SK-N-SH treated with all-trans-retinoic acid at 6 μM for 48 hours (cell line): Measurements from ENCODE around the gene GAN.

Experiments
- ARNTL ChIP-seq: fragments of 450-650 bp; formaldehyde crosslinking; IDR thresholded peaks from 2 replicates; pipeline ENCODE4 v1.5.0; 2020; ENCODE audit warnings: low read depth, mild to moderate bottlenecking, moderate library complexity, borderline replicate concordance
- BACH2 ChIP-seq: fragments of 250-450 bp; sonication (Bioruptor Pico); IDR thresholded peaks from 2 replicates; pipeline ENCODE4 v1.9.0; 2021; ENCODE audit warnings: mild to moderate bottlenecking, borderline replicate concordance
- CSDC2 ChIP-seq: fragments of 250-450 bp; sonication (Bioruptor Pico); IDR thresholded peaks from 2 replicates; pipeline ENCODE4 v1.5.0; 2020; ENCODE audit warnings: mild to moderate bottlenecking, moderate library complexity
- ISL1 ChIP-seq: fragments of 250-450 bp; sonication (Bioruptor Pico); IDR thresholded peaks from 2 replicates; pipeline ENCODE4 v2.1.2; 2022; ENCODE audit warnings: mild to moderate bottlenecking, moderate library complexity
- RARB ChIP-seq: fragments of 250-450 bp; sonication (Bioruptor Pico); IDR thresholded peaks from 2 replicates; pipeline ENCODE4 v1.8.0; 2021; ENCODE audit warnings: mild to moderate bottlenecking, moderate library complexity
- TCF4 ChIP-seq: fragments of 250-450 bp; sonication (Bioruptor Pico); IDR thresholded peaks from 2 replicates; pipeline ENCODE4 v1.8.0; 2021; ENCODE audit warnings: mild to moderate bottlenecking, moderate library complexity, borderline replicate concordance
- ZFP3 ChIP-seq: fragments of 250-450 bp; sonication (Bioruptor Pico); IDR thresholded peaks from 2 replicates; pipeline ENCODE4 v1.5.0; 2020; ENCODE audit warnings: mild to moderate bottlenecking, moderate library complexity
- ZFP30 ChIP-seq: fragments of 450-650 bp; formaldehyde crosslinking; IDR thresholded peaks from 2 replicates; pipeline ENCODE4 v1.5.0; 2022; ENCODE audit warnings: mild to moderate bottlenecking, moderate library complexity
- ZNF8 ChIP-seq: fragments of 450-650 bp; formaldehyde crosslinking; IDR thresholded peaks from 2 replicates; pipeline ENCODE4 v1.5.0; 2020; ENCODE audit warnings: mild to moderate bottlenecking, moderate library complexity
- TF ChIP-seq, protein P1 (sequence below): fragments of 250-450 bp; sonication (Bioruptor Pico); IDR thresholded peaks from 2 replicates; pipeline ENCODE4 v1.8.0; 2020; ENCODE audit warnings: mild to moderate bottlenecking, moderate library complexity, borderline replicate concordance
- TF ChIP-seq, protein P2 (sequence below): fragments of 250-450 bp; sonication (Bioruptor Pico); IDR thresholded peaks from 2 replicates; pipeline ENCODE4 v1.5.1; 2020; ENCODE audit warnings: low read depth, mild to moderate bottlenecking, moderate library complexity
- TF ChIP-seq, protein P3 (sequence below): fragments of 250-450 bp; sonication (Bioruptor Pico); IDR thresholded peaks from 2 replicates; pipeline ENCODE4 v1.5.1; 2021; ENCODE audit warnings: mild to moderate bottlenecking, moderate library complexity

DNA sequence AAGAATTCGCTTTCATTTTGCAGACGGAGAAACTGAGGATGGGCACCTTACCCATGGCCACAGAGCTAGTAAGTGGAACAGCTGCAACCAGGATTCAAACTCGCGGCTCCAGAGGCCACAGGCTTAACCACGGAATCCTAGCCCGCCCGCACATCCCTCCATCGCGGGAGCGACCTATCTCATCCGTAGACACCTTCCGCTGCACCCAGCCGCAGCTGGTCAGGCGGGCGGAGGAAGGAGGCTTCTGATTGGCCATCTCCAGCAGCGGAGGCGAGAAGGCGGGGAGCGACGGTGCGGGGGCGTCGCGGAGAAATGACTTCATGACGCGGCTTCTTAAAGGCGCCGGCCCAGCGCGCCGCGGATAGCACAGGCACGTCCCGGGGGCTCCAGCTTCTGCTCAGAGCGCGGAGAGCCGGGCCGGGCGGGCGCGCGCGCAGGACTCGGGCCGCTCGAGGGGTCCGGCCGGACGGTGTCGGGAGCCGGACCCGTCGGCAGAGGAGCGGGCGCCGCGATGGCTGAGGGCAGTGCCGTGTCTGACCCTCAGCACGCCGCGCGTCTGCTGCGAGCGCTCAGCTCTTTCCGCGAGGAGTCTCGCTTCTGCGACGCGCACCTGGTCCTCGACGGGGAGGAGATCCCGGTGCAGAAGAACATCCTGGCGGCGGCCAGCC lies at the start of gene GAN:
- no peak for TF ChIP-seq TCF4 (CRISPR knock-in tag)
- no peak for TF ChIP-seq CSDC2
- TF ChIP-seq ZFP3 (CRISPR knock-in tag) = no peak
- TF ChIP-seq, protein P1, sequence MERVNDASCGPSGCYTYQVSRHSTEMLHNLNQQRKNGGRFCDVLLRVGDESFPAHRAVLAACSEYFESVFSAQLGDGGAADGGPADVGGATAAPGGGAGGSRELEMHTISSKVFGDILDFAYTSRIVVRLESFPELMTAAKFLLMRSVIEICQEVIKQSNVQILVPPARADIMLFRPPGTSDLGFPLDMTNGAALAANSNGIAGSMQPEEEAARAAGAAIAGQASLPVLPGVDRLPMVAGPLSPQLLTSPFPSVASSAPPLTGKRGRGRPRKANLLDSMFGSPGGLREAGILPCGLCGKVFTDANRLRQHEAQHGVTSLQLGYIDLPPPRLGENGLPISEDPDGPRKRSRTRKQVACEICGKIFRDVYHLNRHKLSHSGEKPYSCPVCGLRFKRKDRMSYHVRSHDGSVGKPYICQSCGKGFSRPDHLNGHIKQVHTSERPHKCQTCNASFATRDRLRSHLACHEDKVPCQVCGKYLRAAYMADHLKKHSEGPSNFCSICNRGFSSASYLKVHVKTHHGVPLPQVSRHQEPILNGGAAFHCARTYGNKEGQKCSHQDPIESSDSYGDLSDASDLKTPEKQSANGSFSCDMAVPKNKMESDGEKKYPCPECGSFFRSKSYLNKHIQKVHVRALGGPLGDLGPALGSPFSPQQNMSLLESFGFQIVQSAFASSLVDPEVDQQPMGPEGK (CRISPR knock-in tag) = no peak
- TF ChIP-seq ZFP30 = no peak
- TF ChIP-seq, protein P2, sequence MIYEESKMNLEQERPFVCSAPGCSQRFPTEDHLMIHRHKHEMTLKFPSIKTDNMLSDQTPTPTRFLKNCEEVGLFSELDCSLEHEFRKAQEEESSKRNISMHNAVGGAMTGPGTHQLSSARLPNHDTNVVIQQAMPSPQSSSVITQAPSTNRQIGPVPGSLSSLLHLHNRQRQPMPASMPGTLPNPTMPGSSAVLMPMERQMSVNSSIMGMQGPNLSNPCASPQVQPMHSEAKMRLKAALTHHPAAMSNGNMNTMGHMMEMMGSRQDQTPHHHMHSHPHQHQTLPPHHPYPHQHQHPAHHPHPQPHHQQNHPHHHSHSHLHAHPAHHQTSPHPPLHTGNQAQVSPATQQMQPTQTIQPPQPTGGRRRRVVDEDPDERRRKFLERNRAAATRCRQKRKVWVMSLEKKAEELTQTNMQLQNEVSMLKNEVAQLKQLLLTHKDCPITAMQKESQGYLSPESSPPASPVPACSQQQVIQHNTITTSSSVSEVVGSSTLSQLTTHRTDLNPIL (CRISPR knock-in tag) = no peak
- TF ChIP-seq, protein P3, sequence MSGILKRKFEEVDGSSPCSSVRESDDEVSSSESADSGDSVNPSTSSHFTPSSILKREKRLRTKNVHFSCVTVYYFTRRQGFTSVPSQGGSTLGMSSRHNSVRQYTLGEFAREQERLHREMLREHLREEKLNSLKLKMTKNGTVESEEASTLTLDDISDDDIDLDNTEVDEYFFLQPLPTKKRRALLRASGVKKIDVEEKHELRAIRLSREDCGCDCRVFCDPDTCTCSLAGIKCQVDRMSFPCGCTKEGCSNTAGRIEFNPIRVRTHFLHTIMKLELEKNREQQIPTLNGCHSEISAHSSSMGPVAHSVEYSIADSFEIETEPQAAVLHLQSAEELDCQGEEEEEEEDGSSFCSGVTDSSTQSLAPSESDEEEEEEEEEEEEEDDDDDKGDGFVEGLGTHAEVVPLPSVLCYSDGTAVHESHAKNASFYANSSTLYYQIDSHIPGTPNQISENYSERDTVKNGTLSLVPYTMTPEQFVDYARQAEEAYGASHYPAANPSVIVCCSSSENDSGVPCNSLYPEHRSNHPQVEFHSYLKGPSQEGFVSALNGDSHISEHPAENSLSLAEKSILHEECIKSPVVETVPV (CRISPR knock-in tag) = no peak
- no peak for TF ChIP-seq ARNTL (CRISPR knock-in tag)
- no peak for TF ChIP-seq BACH2 (CRISPR knock-in tag)
- TF ChIP-seq ZNF8 (CRISPR knock-in tag) = no peak
- TF ChIP-seq ISL1 (CRISPR knock-in tag) = no peak
- no peak for TF ChIP-seq RARB (CRISPR knock-in tag)
